Aorta (tissue), 5 donors: ENCODE data around the gene WASF3. TPM values are rescaled to one million over a fixed set of nuclear protein-coding genes. Genes with fewer than 3 reads are reported as not detected.

Experiments
- ATAC-seq: fragments of 200-7000 bp; cut with Tn5 transposase; one replicate; pipeline ENCODE4 v1.9.1; 2022; ENCODE audit warnings: moderate library complexity; ENCODE audit not compliant: low FRiP score
- DNase-seq, 2 donors: peaks; one replicate each; pipeline ENCODE4 v3.0.0-alpha.2; 2020
- H3K27ac ChIP-seq, 2 donors: one replicate each; pipeline ENCODE4 v1.5.1; 2013; ENCODE audit warnings: low read length in 2 of 2, mild to moderate bottlenecking in 2 of 2, moderate library complexity in 2 of 2, control low read depth in 1 of 2, inconsistent platforms in 1 of 2, low read depth in 1 of 2
- H3K27me3 ChIP-seq, 2 donors: one replicate each; pipeline ENCODE4 v1.6.1; 2013; ENCODE audit warnings: control low read depth in 1 of 2, low read length in 1 of 2, mild to moderate bottlenecking in 1 of 2, moderate library complexity in 1 of 2; ENCODE audit not compliant: insufficient read depth in 2 of 2, control insufficient read depth in 1 of 2
- H3K36me3 ChIP-seq, 2 donors: one replicate each; pipeline ENCODE4 v1.6.1; 2013; ENCODE audit warnings: control low read depth in 1 of 2, low read length in 1 of 2, mild to moderate bottlenecking in 1 of 2; ENCODE audit not compliant: insufficient read depth in 2 of 2, control insufficient read depth in 1 of 2
- H3K4me1 ChIP-seq, 2 donors: one replicate each; pipeline ENCODE4 v1.6.1; 2013; ENCODE audit warnings: low read length in 2 of 2, control low read depth in 1 of 2, mild to moderate bottlenecking in 1 of 2, moderate library complexity in 1 of 2; ENCODE audit not compliant: insufficient read depth in 2 of 2, control insufficient read depth in 1 of 2
- H3K4me3 ChIP-seq, 2 donors: one replicate each; pipeline ENCODE4 v1.5.1; 2013; ENCODE audit warnings: low read length in 2 of 2, control low read depth in 1 of 2, mild to moderate bottlenecking in 1 of 2
- H3K9me3 ChIP-seq: one replicate; pipeline ENCODE4 v1.6.1; 2013; ENCODE audit warnings: mild to moderate bottlenecking, low read length; ENCODE audit not compliant: control insufficient read depth
- WGBS, 2 donors: extraction: QIAGEN DNeasy Blood & Tissue Kit; methylation state at CpG; one replicate each; pipeline ENCODE4 v1.1.7; 2013; 5-methylcytosine and 5-hydroxymethylcytosine counted together
- intact Hi-C, 2 donors: fragments of 100-400 bp; cut with DNase I; formaldehyde crosslinking; loops; one replicate each; pipeline versions ENCODE4 v1.14.2 to v1.15.0; 2022
- polyA plus RNA-seq, 2 donors: library from polyadenylated mRNA; stranded (reverse); fragments of 200-250 nt; gene quantifications; one replicate each; pipeline ENCODE4 v1.2.3, GENCODE V29; 2013
- total RNA-seq, 2 donors: library from RNA; stranded (reverse); fragmentation: NEBNext Ultra II Directional; extraction: Animal tissue kit (Norgen Biotek cat#: 25700); gene quantifications; one replicate each; pipeline ENCODE4 v1.2.1, GENCODE V29; 2021
- donor health status: healthy with polysubstance abuse.
- donor health status: Bipolar disorder and iron deficiency.
- donor health status: DM: no; HTN: no; CAD: no.
- donor health status: DM: no; HTN: no; CAD: no.
- donor health status: DM: yes; HTN: yes; CAD: no.

The WASF3 gene
- total and polyA plus RNA-seq, 4 donors: 5.4 to 27.1 (median 17.6) TPM

- H3K4me3 ChIP-seq: no peak overlapping the region
- no peaks in the 10 kb centered on the region for H3K36me3 ChIP-seq
- ATAC-seq (no peak), DNase-seq (no peak)
- H3K9me3 ChIP-seq: peaks cover 2% of the 10 kb centered on the region
- peaks cover 0 to 3% of the 10 kb centered on the region in 2 donors for H3K4me1 ChIP-seq
- intact Hi-C loops: no loop called here
- WGBS, 2 donors: 28 to 44% methylated on average over 1 of the region's 1 CpG
- no peak overlapping the region for H3K27ac ChIP-seq
- no peaks in the 10 kb centered on the region for H3K27me3 ChIP-seq
These were observed 32.3 kb downstream of the WASF3 start for GRCh38 chr13:26589754-26590153.

GRCh38 chr13:26590379-26590778 is 32.9 kb downstream of the WASF3 start:
- no peak overlapping the region for H3K27ac ChIP-seq
- H3K36me3 ChIP-seq: no peaks in the 10 kb centered on the region
- no peaks in the 10 kb centered on the region for H3K27me3 ChIP-seq
- H3K9me3 ChIP-seq: peaks cover 2% of the 10 kb centered on the region
- peaks cover 0 to 3% of the 10 kb centered on the region in 2 donors for H3K4me1 ChIP-seq
- 88 to 91% methylated on average over 2 of the region's 2 CpGs for WGBS, 2 donors
- ATAC-seq (no peak), DNase-seq (no peak)
- intact Hi-C loops: no loop called here
- no peak overlapping the region for H3K4me3 ChIP-seq

- intact Hi-C loops: no loop called here
- Histone ChIP-seq H3K4me1 (peaks cover 0 to 3% of the 10 kb centered on the region in 2 donors), H3K27me3 (no peaks in the 10 kb centered on the region), H3K36me3 (no peaks in the 10 kb centered on the region), H3K27ac (no peak overlapping the region), H3K9me3 (peaks cover 2% of the 10 kb centered on the region), H3K4me3 (no peak overlapping the region)
- DNase-seq (no peak), ATAC-seq (no peak)
- WGBS, 2 donors: 73 to 79% methylated on average over 4 of the region's 4 CpGs
These were observed 33.5 kb downstream of the WASF3 start for GRCh38 chr13:26590951-26591350.

- no peak overlapping the region for H3K4me3 ChIP-seq
- intact Hi-C loops: no loop called here
- peaks cover 0 to 3% of the 10 kb centered on the region in 2 donors for H3K4me1 ChIP-seq
- H3K27me3 ChIP-seq: no peaks in the 10 kb centered on the region
- H3K9me3 ChIP-seq: peaks cover 2% of the 10 kb centered on the region
- DNase-seq (no peak), ATAC-seq (no peak)
- H3K36me3 ChIP-seq: no peaks in the 10 kb centered on the region
- WGBS, 2 donors: 81 to 87% methylated on average over 7 of the region's 7 CpGs
- H3K27ac ChIP-seq: no peak overlapping the region
These were observed 34.2 kb downstream of the WASF3 start for GRCh38 chr13:26591672-26592071.

GRCh38 chr13:26593661-26594060 is 36.2 kb downstream of the WASF3 start:
- Histone ChIP-seq H3K27me3 (no peaks in the 10 kb centered on the region), H3K4me3 (no peak overlapping the region), H3K36me3 (no peaks in the 10 kb centered on the region), H3K9me3 (peaks cover 3% of the 10 kb centered on the region), H3K27ac (no peak overlapping the region), H3K4me1 (peaks cover 0 to 3% of the 10 kb centered on the region in 2 donors)
- ATAC-seq (no peak), DNase-seq (no peak)
- intact Hi-C loops: no loop called here
- 78 to 92% methylated on average over 1 of the region's 1 CpG for WGBS, 2 donors

- H3K27me3 ChIP-seq: no peaks in the 10 kb centered on the region
- DNase-seq: no peak
- WGBS, 2 donors: 78 to 80% methylated on average over 8 of the region's 8 CpGs
- no peak overlapping the region for H3K4me3 ChIP-seq
- ATAC-seq: no peak
- H3K36me3 ChIP-seq: no peaks in the 10 kb centered on the region
- peaks cover 3% of the 10 kb centered on the region for H3K9me3 ChIP-seq
- H3K4me1 ChIP-seq: peaks cover 0 to 3% of the 10 kb centered on the region in 2 donors
- no peak overlapping the region for H3K27ac ChIP-seq
- intact Hi-C loops: no loop called here
These were observed 36.9 kb downstream of the WASF3 start for GRCh38 chr13:26594363-26594762.

- Histone ChIP-seq H3K27me3 (no peaks in the 10 kb centered on the region), H3K9me3 (peaks cover 3% of the 10 kb centered on the region), H3K36me3 (no peaks in the 10 kb centered on the region), H3K27ac (no peak overlapping the region), H3K4me3 (no peak overlapping the region), H3K4me1 (peaks cover 0 to 2% of the 10 kb centered on the region in 2 donors)
- ATAC-seq (no peak), DNase-seq (no peak)
- intact Hi-C loops: no loop called here
- WGBS, 2 donors: 92 to 97% methylated on average over 2 of the region's 2 CpGs
These were observed 39.0 kb downstream of the WASF3 start for GRCh38 chr13:26596458-26596857.

GRCh38 chr13:26599403-26599802 is 41.9 kb downstream of the WASF3 start:
- H3K4me1 ChIP-seq: no peaks in the 10 kb centered on the region
- ATAC-seq: no peak
- no peak for DNase-seq
- peaks cover 2% of the 10 kb centered on the region for H3K9me3 ChIP-seq
- 95 to 100% methylated on average over 1 of the region's 1 CpG for whole genome bisulfite sequencing, 2 donors
- no peak overlapping the region for H3K4me3 ChIP-seq
- H3K27me3 ChIP-seq: no peaks in the 10 kb centered on the region
- H3K27ac ChIP-seq: no peak overlapping the region
- intact Hi-C loops: no loop called here
- no peaks in the 10 kb centered on the region for H3K36me3 ChIP-seq

GRCh38 chr13:26599860-26600259 is 42.4 kb downstream of the WASF3 start:
- WGBS, 2 donors: 83 to 86% methylated on average over 1 of the region's 1 CpG
- no peaks in the 10 kb centered on the region for H3K27me3 ChIP-seq
- DNase-seq: no peak
- no peaks in the 10 kb centered on the region for H3K36me3 ChIP-seq
- H3K4me1 ChIP-seq: peaks cover 0 to 3% of the 10 kb centered on the region in 2 donors
- ATAC-seq: no peak
- intact Hi-C loops: no loop called here
- no peak overlapping the region for H3K27ac ChIP-seq
- no peak overlapping the region for H3K4me3 ChIP-seq
- H3K9me3 ChIP-seq: peaks cover 1% of the 10 kb centered on the region
